GM12872 (cell line): Measurements from ENCODE around the gene IQGAP2.

Source experiments
- CTCF ChIP-seq: IDR thresholded peaks from 3 replicates; pipeline ENCODE4 v1.5.1; 2011; ENCODE audit warnings: low read depth, mild to moderate bottlenecking, low read length, moderate library complexity; ENCODE audit not compliant: insufficient read depth

Gene IQGAP2

DNA sequence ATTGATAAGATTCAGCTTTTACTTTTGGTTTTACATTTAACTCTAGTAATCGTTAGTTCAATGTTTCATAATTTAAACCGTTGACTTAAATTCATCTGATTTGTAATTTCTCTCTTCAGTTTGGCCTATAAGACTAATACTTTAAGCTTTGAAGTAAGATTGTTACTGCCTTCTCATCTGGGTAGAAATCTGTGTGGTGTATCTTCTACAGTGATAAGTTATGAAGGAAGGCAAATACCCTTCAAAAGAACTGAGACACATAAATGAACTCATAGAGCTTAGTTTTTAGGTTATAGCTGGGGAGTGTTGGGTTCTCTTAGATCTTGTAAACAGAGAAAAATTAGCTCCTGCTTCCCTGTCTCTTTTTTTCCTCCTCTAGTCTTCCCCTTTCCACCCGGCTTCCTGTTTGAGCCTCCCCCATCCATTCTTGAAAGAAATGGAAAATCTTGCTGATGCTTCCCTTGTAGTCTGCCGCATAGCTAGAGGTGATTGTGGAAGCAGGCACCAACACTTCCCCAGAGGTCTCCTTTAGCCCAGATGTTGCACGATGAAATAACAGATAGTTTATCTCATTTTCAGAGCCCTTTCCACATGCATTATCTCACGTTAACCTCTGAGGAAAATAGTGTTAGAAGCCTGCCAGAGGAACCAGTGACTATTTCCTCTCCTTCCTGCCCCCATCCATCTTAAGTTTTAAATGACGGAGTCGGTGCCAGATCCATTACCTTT is 222.2 kb downstream of the IQGAP2 start:
- TF ChIP-seq CTCF, result no peak

DNA sequence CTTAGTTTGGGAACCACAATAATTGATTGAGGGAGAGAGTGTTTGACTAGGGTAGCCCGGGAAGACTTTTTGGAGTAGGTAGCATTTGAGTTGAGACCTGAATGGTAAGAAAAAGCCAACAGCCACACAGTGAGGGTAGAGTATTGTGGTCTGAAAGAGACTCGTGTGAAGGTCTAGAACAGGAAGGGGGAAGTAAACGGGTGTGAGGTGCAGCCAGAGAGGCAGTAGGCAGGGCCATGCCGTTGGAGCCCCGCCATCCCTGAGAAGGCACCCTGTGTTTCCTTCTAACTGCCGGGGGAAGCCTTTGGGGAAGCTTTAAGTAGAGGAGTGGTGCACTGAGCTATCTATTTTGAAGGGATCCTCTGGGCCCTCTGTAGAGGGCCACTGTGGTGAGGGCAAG is 223.7 kb downstream of the IQGAP2 start:
- TF ChIP-seq CTCF, result no peak

GRCh38 chr5:76634661-76635060 is 231.6 kb downstream of the IQGAP2 start:
- TF ChIP-seq CTCF, result no peak

DNA sequence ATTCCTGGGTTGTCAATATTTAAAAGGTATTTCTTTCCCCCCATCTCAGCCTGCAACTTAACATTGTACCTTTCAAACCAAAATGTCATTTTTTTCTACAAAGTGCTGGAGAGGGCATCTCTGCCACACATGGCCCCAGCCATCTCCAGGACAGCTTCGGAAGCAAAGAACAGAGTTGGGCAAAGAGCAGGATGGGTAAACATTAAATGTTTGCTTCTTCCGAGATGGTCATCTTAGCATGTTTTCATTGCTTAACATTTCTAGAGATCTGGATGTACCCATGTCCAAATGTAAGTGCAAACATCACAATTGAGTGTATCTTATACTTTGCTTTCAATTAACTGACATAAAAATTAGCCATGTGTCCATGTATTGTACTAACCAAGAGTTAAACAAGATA is 234.4 kb downstream of the IQGAP2 start:
- no peak for TF ChIP-seq CTCF

DNA sequence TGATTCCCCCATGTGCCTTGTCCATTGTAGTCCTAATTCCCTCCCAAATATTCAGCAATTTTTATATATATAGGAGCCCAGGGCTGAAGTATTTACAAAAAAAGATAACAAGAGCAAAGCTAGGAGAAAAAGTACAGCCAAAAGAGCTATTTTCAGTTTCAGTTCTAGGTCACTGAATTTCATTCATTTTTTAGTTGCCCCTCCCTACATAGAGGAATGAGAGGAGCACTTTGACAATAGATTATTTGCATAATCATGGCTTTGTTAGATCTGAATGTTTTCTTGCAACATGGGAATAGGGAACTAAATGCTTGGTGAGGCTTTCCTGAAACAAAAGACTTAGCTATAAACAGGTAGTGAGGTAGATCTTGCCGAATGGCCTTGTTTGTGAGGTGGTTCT is 235.4 kb downstream of the IQGAP2 start:
- no peak for TF ChIP-seq CTCF

- TF ChIP-seq CTCF, result peak; percentile 72
Measured at GRCh38 chr5:76641514-76642120, 238.5 kb downstream of the IQGAP2 start.

GRCh38 chr5:76642390-76643040 is 239.4 kb downstream of the IQGAP2 start:
- TF ChIP-seq CTCF, result no peak
